Activated B cell treated with CpG ODN at 0.5 μM for 24 hours (primary cell): ENCODE results near the gene MYL12A. TPM values are rescaled to one million over a fixed set of nuclear protein-coding genes. Genes with fewer than 3 reads are reported as not detected.

Experiments used
- ATAC-seq: fragments of 200-7000 bp; cut with Tn5 transposase; one replicate; pipeline ENCODE4 v1.10.0; 2021; ENCODE audit warnings: low read depth, mild to moderate bottlenecking, moderate library complexity
- CTCF ChIA-PET: fragments of 350-600 bp; sonication (Branson Sonifier 250); formaldehyde crosslinking; loops from one replicate; lab custom pipeline; 2021; ENCODE audit warnings: antibody characterized with exemption; lab: Charles Lee
- POLR2A ChIA-PET: fragments of 350-600 bp; sonication (Branson Sonifier 250); formaldehyde crosslinking; loops from one replicate; lab custom pipeline; 2021; ENCODE audit warnings: antibody characterized with exemption; lab: Charles Lee
- DNase-seq: peaks from one replicate; pipeline ENCODE4 v3.0.0; 2022
- H3K27ac Mint-ChIP-seq: one replicate; pipeline ENCODE4 v1.8.0; 2020; ENCODE audit warnings: mixed read lengths
- H3K27me3 Mint-ChIP-seq: one replicate; pipeline ENCODE4 v1.8.0; 2021; ENCODE audit warnings: mixed read lengths
- H3K36me3 Mint-ChIP-seq: one replicate; pipeline ENCODE4 v1.8.0; 2021; ENCODE audit warnings: low read depth, mixed read lengths
- H3K4me1 Mint-ChIP-seq: one replicate; pipeline ENCODE4 v1.8.0; 2021; ENCODE audit warnings: mixed read lengths
- H3K4me3 Mint-ChIP-seq: one replicate; pipeline ENCODE4 v1.8.0; 2020; ENCODE audit warnings: mild to moderate bottlenecking, mixed read lengths
- H3K9me3 Mint-ChIP-seq: one replicate; pipeline ENCODE4 v1.8.0; 2020; ENCODE audit warnings: mixed read lengths
- intact Hi-C: fragments of 100-400 bp; cut with micrococcal nuclease; formaldehyde crosslinking; loops from one replicate; pipeline ENCODE4 v1.15.1; 2024
- total RNA-seq: library from RNA; stranded (reverse); gene quantifications from 2 replicates; pipeline ENCODE4 v1.2.3, GENCODE V29; 2022
- TF ChIP-seq, protein P1 (sequence below): fragments of 200-600 bp; IDR thresholded peaks from one replicate; pipeline ENCODE4 v1.8.0; 2022; ENCODE audit warnings: antibody characterized with exemption, mild to moderate bottlenecking

MYL12A gene
- total RNA-seq, 1 donor from 2014 or later, result 394 TPM

DNA sequence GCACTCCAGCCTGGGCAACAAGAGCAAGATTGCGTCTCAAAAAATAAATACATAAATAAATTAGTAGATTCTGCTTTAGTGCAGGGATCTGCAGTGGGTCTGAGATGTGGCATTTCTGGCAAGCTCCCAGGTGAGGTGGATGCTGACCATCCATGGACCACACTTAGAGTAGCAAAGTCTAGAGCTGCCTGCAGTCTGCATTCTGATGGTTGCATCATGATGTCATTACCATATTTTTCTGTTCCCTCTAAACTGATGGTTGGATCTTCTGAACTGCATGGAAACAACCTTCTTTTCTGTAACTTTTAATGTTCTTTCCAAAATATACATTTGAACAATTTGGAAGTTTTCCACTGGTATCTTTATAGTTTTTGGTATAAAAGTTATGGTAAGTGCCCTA is 57.2 kb downstream of the MYL12A start:
- Mint-ChIP-seq H3K9me3 (peaks cover 4% of the 10 kb centered on the region), H3K27me3 (peaks cover 3% of the 10 kb centered on the region), H3K36me3 (no peaks in the 10 kb centered on the region), H3K27ac (no peak overlapping the region), H3K4me1 (no peaks in the 10 kb centered on the region), H3K4me3 (no peak overlapping the region)
- intact Hi-C loops, result no loop called here
- ChIA-PET CTCF (interaction anchor here (1.0 kb wide), 1 partner anchor 150 kb away, joined by 3 read pairs; no protein-coding TSS in a partner anchor), POLR2A (interaction anchor here (0.6 kb wide), 1 partner anchor 295 kb away, joined by 3 read pairs; no protein-coding TSS in a partner anchor)
- ATAC-seq (no peak), DNase-seq (no peak)
- TF ChIP-seq, protein P1, sequence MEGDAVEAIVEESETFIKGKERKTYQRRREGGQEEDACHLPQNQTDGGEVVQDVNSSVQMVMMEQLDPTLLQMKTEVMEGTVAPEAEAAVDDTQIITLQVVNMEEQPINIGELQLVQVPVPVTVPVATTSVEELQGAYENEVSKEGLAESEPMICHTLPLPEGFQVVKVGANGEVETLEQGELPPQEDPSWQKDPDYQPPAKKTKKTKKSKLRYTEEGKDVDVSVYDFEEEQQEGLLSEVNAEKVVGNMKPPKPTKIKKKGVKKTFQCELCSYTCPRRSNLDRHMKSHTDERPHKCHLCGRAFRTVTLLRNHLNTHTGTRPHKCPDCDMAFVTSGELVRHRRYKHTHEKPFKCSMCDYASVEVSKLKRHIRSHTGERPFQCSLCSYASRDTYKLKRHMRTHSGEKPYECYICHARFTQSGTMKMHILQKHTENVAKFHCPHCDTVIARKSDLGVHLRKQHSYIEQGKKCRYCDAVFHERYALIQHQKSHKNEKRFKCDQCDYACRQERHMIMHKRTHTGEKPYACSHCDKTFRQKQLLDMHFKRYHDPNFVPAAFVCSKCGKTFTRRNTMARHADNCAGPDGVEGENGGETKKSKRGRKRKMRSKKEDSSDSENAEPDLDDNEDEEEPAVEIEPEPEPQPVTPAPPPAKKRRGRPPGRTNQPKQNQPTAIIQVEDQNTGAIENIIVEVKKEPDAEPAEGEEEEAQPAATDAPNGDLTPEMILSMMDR, result no peak

GRCh38 chr18:3305354-3305762 is 57.8 kb downstream of the MYL12A start:
- Mint-ChIP-seq H3K4me1 (no peaks in the 10 kb centered on the region), H3K9me3 (peaks cover 4% of the 10 kb centered on the region), H3K27me3 (peaks cover 3% of the 10 kb centered on the region), H3K4me3 (no peak overlapping the region), H3K27ac (no peak overlapping the region), H3K36me3 (no peaks in the 10 kb centered on the region)
- POLR2A ChIA-PET, result interaction anchor here (1.5 kb wide), 1 partner anchor 144 kb away, joined by 4 read pairs; no protein-coding TSS in a partner anchor
- CTCF ChIA-PET, result no interaction called here
- no peak for DNase-seq
- TF ChIP-seq, protein P1, result no peak
- ATAC-seq, result peak; percentile 40
- intact Hi-C loops, result no loop called here

Other genes with a start within 250 kb of the MYL12A start
- 21.8 and 24.4 TPM in 2 replicates for gene LPIN2, start 234.7 kb upstream of the MYL12A start, total RNA-seq
- 4.1 and 4.9 TPM in 2 replicates for gene MYOM1, start 27.8 kb upstream of the MYL12A start, total RNA-seq
- gene MYL12B, start 14.3 kb downstream of the MYL12A start, total RNA-seq, result 185 and 198 TPM in 2 replicates
- gene TGIF1, start 202.4 kb downstream of the MYL12A start, total RNA-seq, result 76.3 and 90.3 TPM in 2 replicates